ENCODE measurements around the gene MYO9A. TPM values are rescaled to one million over a fixed set of nuclear protein-coding genes. Genes with fewer than 3 reads are reported as not detected.
"Not testable (repeated sequence)": the region's sequence is repeated elsewhere in the genome, so short reads cannot be mapped to it uniquely, and the experiment has no call there.

The MYO9A gene
- total RNA-seq, 1 donor from 2014 or later: 44.9 TPM

DNA sequence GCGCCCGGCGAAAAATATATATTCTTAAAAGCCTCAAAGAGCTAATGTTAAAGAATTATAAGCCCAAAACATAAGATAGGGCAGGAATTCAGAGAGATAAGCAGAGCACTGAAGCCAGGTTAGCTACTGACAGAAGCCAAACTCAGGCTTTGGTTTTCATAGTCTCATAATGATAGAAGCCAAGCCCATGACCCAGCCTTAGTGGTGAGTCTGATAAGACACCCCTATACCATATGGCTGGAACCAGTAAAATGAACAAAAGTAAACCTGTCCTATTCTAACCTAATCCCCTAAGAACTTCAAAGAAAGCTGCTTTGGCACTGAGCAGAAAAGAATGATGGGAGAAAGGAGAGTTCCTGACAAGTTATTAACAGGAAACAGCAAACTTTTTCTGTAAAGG, 25.9 kb downstream of the MYO9A start:
- no peak for DNase-seq

DNA sequence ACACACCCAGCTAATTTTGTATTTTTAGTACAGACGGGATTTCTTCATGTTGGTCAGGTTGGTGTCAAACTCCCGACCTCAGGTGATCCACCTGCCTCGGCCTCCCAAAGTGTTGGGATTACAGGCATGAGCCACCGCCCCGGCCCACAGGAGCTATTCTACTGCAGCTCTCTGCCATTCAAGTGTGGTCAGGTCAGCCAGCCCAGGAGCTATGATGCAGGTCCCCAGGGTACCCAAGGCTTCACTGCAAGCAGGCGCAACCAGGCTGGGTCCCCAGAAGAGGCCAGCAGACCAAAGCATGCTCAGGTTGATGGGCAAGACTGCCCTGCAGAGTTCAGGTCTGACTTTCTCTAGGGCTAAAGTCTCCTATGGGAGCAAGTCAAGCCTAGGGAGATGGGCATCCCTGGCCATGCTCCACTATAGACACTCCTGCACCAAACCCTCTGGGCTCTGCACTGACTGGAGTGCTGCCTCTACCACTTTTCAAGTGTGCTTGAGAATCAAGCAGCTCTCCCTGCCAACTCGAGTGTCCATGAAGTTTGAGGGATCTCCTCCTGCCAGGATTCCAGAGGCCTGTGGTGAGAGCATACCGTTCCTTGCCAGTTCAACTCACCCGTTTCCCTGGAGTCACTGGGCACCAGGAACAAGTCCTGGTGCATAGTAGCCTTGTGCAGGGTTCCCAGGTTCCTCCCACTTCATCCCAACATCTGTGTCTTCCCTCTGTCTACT, 30.9 kb downstream of the MYO9A start:
- DNase-seq: no peak

DNA sequence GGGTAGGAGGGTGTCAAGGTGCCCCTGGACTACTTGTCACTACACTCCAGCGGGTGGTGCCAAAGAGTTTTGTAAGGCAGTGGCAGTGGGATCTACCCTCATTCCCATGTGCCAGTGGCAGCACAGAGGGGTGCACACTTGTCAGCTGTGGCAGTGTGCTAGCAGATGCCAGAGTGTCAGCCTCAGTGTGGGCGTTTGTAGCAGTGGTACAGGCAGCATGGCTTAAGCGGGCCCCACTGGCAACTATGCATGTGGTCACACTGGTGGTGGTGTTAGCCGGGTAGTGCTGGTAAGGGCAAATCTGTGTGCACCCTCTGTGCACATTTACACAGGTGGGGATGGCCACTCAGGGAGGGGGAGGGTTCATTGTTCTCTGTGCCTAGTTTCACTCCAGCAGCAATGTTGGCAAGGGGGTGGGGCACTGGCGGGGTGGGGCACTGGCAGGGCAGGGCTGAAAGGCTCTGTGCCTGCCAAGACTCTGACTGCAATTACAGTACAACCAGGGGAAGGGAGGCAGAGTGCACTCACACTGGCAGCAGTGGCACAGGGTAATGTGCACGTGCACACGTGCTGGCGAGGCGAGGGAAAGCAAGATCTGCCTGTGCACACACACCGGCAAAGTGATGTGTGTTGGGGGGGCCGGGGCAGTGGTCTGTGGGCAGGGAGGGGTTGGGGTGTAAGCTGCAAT, 31.8 kb downstream of the MYO9A start:
- DNase-seq: no peak

DNA sequence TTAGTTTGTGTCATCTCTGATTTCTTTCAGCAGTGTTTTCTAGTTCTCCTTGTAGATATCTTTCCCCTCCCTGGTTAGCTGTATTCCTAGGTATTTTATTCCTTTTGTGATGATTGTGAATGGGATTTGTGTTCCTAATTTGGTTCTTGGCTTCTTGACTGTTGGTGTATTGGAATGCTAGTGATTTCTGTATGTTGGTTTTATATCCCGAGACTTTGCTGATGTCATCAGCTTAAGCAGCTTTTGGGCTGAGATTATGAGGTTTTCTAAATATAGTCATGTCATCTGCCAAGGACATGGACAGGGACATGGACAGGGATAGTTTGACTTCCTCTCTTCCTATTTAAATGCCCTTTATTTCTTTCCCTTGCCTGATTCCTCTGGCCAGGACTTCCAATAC, 35.8 kb downstream of the MYO9A start:
- DNase-seq: no peak

DNA sequence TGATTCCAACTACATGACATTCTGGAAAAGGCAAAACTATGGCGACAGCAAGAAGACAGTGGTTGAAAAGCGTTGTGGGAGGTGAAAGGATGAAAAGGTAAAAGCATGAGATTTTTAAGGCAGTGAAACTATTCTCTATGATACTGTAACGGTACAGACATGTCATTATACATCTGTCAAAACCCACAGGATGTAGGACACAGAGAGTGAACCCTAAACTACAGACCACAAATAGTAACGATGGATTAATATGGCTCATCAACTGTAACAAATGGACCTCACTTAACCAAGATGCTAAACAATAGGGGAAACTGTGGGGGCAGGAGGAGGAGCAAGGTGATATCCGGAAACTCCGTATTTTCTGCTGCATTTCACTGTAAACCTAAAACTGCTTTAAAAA, 39.1 kb downstream of the MYO9A start:
- DNase-seq: no peak

DNA sequence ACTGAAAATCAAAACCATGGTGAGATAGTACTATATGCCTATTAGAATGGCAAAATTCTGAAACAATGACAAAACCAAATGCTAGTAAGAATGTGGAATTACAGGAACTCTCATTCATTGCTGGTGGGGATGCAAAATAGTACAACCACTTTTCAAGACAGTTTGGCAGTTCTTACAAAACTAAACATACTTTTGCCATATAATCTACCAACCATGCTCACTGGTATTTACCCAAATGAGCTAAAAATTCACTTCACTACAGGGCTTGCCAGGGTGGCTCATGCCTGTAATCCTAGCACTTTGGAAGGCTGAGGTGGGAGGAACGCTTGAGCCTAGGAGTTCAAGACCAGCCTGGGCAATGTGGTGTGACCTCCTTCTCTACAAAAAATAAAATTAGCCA, 40.0 kb downstream of the MYO9A start:
- no peak for DNase-seq

DNA sequence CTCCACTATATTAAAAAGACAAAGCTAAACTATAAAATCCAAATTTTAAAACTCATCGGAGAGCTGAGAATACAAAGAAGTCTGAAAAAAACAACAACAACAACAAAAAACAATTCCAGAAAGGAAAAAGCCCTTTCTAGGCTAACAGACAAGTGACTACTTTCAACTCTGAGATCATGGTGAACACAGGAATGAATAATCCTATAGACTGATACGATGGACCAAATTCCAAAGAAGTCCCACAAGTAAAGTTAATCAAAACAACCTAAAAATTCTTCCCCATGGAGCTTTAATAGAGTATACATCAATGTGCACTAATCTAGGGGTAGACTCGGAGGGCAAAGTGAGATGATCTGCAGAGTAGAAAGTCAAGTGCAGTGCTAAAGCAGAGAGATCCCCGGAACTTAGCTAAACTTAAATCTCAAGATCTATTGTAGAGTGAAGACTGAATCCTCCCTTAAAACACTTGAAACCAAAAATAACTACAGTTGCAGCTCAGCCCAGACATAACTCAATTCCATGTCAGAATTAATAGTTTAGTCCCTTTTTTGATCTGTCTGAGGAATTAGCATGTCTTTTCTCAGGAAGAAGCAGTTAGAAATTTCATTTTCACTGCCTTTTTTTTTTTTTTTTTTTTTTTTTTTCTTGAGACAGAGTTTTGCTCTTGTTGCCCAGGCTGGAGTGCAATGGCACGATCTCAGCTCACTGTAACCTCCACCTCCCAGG, 43.5 kb downstream of the MYO9A start:
- no peak for DNase-seq

DNA sequence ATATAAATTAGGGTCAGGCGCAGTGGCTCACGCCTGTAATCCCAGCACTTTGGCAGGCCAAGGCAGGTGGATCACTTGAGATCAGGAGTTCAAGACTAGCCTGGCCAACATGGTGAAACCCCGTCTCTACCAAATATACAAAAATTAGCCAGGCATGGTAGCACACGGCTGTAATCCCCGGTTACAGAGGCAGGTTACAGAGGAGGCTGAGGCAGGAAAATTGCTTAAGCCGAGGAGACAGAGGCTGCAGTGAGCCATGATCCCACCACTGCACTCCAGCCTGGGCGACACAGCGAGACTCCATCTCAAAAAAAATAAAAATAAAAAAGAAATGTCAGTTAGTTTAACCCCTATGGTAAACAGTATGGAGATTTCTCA, 46.5 kb downstream of the MYO9A start:
- not testable (repeated sequence) for DNase-seq

DNA sequence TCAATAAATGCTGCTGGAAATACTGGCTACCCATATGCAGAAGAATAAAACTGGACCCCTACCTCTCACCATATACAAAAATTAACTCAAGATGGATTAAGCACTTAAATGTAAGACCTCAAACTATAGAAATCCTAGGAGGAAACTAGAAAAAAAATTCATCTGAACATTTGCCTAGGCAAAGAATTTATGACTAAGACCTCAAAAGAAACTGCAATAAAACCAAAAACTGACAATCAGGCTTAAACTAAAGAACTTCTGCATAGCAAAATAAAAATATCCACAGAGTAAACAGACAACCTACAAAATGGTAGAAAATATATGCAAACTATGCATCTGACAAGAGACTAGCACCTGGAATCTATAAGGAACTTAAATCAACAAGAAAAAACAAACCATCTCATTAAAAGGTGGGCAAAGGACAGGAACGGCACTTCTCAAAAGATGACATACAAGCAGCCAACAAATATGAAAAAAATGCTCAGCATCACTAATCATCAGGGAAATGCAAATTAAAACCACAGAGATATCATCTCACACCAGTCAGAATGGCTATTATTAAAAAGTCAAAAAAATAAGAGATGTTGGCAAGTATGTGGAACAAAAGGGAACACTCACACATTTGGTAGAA, 47.0 kb downstream of the MYO9A start:
- DNase-seq: no peak

DNA sequence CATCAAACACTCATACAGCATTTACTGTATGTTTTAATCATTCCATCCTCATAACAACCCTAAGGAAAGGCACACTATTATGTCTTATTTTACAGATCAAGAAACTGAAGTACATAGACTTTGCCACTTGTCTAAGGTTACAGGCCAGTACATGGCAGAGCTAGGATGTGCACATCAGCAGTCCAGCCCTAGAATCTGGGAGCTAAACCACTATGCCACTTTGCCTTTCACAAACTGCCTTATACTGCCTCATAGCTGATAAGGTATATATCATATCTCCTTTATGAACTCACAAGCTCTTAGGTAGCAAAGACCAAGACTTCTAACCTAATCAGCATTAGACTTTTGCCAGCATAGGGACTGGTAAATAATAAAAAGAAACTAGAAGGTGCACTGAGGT, 49.1 kb downstream of the MYO9A start:
- no peak for DNase-seq

DNA sequence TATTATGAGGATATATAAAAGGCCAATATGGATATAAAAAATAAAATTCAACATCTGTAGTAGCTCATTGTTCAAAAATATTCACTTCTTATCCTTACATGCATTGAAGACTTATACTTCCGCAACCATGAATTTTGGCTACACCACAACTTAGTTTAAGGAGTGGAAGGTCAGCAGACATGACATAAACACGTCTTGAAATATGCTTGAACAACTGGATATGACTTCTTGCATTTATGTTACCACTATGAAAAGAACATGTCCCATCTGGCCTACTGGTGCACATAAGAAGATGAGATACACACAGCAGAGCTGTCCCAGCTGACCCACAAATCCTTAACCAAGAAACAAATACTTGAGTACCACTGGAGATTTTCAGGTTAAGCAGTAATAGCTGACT, 52.1 kb downstream of the MYO9A start:
- no peak for DNase-seq

DNA sequence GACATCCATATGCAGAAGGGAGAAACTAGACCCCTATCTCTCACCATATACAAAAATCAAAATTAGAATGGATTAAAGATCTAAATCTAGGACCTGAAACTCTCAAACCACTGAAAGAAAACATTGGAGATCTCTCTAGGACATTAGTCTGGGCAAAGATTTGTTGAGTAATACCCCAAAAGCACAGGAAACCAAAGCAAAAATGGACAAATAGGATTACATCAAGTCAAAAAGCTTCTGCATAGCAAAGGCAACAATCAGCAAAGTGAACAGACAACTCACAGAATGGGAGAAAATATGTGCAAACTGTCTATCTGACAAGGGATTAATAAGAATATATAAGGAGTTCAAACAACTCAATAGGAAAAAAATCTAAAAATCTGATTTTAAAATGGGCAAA, 54.8 kb downstream of the MYO9A start:
- DNase-seq: no peak

DNA sequence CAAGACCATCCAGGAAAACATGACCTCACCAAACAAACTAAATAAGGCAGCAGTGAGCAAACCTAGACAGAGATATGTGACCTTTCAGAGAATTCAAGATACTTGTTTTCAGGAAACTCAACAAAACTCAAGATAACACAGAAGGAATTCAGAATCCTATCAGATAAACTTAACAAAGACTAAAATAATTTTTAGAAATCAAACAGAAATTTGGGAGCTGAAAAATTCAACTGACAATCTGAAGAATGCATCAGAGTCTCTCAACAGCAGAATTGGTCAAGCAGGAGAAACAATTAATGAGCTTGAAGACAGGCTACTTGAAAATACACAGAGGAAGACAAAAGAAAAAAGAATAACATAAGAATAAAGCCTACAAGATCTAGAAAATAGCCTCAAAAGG, 55.6 kb downstream of the MYO9A start:
- no peak for DNase-seq

DNA sequence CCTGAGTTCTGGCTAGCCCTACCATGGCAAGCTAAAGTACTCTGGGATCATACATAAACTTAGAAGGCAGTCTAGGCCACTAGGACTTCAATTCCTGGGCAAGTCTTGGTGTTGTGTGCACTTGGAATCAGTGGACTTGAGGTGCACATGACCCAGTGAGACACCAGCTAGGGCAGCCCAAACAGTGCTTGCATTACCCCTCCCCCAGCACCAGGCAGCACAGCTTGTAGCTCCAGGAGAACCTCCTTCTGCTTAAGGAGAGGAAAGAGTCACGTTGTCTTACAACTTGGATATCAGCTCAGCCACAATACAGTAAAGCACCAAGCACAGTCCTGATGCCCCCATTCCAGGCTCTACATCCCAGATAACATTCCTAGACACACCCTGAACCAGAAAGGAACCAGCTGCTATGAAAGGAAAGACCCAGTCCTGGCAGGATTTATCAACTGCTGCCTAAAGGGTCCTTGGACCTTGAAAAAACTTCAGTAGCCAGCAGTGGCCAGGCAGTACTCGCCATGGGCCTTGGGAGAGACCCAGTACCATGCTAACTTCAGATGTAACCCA, 57.2 kb downstream of the MYO9A start:
- no peak for DNase-seq

DNA sequence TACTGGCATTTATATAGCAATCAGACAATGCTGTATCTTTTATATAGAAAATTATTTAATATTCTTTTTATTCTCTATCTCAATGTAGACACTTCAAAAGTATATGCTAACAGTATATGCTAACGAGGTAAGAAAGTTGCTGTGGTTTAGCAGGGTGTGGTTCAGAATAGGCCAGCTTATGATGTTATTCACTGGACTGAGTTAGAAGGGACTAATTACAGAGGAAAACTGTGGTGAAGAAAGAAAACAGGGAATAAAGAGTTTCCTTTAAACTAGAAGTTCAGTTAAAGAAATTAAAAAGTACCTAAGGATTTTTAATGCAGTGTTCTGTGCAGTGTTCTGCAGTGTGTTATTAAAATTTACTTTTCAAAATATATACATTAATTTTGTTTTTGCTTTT, 59.4 kb downstream of the MYO9A start:
- DNase-seq: no peak

DNA sequence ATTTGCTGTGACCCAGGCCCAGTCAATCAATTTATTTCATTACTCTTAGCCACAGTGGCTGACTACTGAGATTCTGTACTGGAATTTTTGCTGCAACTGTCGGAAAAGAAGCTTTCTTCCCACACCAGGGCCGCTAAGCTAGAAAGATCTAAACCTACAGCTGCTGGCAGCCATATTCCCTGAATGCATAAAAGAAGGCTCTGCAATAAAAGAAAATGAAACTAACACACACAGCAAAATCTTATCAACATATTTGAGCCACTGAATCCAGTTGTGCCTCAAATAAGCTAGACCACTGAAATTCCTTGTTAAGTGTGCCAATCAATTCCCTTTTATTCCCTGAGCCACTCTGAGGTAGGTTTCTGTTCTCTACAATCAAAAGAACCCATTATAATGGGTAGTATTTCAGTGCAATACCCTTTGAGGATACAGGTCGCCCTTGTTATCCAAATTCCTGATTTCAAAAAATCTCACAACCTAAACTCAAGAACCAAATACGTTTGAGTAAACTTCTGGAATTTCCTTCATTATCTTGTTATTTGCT, 60.3 kb downstream of the MYO9A start:
- DNase-seq: peak; percentile 3

DNA sequence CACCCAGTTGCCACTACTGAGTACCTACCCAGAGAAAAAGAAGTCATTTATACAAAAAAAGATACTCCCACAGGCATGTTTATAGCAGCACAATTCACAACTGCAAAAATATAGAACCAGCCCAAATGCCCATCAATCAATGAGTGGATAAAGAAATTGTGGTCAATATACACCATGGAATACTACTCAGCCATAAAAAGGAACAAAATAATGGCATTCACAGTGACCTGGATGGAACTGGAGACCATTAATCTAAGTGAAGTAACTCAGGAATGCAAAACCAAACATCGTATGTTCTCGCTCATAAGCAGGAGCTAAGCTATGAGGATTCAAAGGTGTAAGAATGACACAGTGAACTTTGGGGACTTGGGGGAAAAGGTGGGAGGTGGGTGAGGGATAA, 61.7 kb downstream of the MYO9A start:
- not testable (repeated sequence) for DNase-seq

DNA sequence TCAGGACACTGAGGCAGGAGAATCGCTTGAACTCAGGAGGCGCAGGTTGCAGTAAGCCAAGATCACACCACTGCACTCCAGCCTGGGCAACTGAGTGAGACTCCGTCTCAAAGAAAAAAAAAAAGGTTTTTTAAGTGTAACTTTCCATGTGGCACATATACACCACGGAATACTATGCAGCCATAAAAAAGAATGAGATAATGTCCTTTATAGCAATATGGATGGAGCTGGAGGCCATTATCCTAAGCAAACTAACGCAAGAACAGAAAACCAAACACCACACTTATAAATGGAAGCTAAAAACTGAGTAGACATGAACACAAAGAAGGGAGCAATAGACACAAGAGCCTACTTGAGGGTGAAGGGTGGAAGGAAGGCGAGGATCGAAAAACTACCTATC, 64.7 kb downstream of the MYO9A start:
- not testable (repeated sequence) for DNase-seq

DNA sequence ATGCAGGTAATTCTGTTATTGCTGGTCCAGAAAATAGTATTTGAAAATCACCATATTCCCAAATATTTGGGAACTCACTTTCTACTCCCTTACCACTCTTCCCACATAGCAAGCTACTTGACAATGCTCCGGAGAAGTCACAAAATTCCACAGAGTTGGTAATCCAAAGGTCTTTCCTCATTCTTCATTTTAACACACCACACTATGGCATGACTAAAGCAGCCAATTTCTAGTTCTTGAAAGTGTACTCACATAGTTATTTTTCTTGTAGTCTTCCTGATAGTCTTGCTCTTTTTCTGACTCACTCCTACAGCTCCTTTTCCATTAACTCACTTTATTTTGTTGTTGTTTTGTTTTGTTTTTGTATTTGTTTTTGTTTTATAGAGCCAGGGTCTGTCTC, 67.2 kb downstream of the MYO9A start:
- DNase-seq: no peak

DNA sequence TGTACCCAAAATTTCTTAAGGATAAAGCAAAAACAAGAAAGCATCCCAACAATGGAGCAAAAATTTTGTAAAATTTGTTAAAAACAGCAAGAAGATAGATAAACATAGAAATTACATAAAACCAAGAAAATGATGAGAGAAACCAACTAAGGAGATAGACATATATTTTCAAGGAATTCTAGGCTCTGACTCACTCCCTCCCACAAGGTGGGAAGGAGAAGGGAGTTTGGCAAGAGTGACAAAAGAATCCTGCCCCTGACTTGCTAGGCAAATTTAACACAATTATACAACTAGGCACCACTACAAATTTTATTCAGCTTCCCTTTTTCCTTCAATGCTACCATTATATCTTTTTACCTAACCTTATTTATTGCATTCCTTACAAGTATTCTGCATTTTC, 70.9 kb downstream of the MYO9A start:
- DNase-seq: no peak

DNA sequence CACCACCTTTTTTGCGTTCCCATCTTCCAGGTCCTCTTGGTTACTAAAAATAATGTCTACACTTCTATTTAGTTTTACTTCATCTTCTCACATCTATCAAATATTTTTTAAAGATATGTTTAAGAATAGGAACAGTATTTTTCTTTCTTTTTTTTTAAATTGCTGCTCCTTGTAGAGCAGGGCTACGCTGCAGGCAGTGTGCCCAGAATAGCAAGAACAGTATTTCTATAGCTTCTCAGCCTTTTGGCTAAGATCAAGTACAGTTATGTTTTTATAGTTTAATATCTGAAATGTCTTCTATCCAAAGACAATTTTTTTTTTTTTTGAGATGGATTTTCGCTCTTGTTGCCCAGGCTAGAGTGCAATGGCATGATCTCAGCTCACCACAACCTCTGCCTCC, 73.0 kb downstream of the MYO9A start:
- DNase-seq: no peak

DNA sequence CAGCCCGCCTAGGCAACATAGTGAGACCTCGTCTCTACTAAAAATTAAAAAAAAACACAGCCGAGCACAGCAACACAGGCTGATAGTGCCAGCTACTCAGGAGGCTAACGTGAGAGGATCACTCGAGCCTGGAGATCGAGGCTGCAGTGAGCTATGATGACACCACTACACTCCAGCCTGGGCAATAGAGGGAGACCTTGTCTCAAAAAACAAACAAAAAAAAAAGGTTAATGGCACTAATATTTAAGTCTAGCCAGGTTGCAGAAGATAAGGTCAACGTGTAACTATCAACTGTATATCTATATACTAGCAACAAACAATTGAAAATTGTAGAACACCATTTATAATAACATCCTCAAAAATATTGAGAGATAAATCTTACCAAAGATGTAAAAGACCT, 75.1 kb downstream of the MYO9A start:
- DNase-seq: no peak

DNA sequence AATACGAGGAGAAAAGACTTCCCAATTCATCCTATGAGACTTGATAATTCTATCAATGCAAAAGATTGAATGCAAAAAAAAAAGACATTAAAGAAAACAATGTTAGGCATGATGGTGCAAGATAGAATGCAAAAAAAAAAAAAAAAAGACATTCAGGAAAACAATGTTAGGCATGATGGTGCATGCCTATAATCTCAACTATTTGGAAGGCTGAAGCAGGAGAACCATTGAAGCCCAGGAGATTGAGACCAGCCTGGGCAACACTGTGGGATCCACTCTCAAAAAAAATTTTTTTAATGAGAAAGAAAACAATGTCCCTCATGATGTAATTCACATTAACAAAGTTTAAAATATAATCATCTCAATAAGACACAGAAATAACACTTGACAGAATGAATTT, 75.9 kb downstream of the MYO9A start:
- no peak for DNase-seq
